Nephron progenitor cell (in vitro differentiated cells): Measurements from ENCODE around the gene DTYMK.

Source experiments
- DNase-seq: peaks from one replicate; pipeline ENCODE4 v3.0.0; 2021
- H3K27ac Mint-ChIP-seq: 2 replicates; pipeline ENCODE4 v1.8.0; 2021; ENCODE audit warnings: mild to moderate bottlenecking, moderate library complexity, mixed read lengths
- H3K27me3 Mint-ChIP-seq: 2 replicates; pipeline ENCODE4 v1.8.0; 2021; ENCODE audit warnings: mild to moderate bottlenecking, low read depth, mixed read lengths; ENCODE audit not compliant: poor library complexity
- H3K36me3 Mint-ChIP-seq: 2 replicates; pipeline ENCODE4 v1.8.0; 2021; ENCODE audit warnings: low read depth, mixed read lengths
- H3K4me1 Mint-ChIP-seq: 2 replicates; pipeline ENCODE4 v1.8.0; 2021; ENCODE audit warnings: mixed read lengths
- H3K4me3 Mint-ChIP-seq: 2 replicates; pipeline ENCODE4 v1.8.0; 2021; ENCODE audit warnings: mild to moderate bottlenecking, moderate library complexity, mixed read lengths
- H3K9me3 Mint-ChIP-seq: 2 replicates; pipeline ENCODE4 v1.8.0; 2021; ENCODE audit warnings: mild to moderate bottlenecking, moderate library complexity, mixed read lengths
- TF ChIP-seq, protein P1 (sequence below): fragments of 200-600 bp; sonication (generic); IDR thresholded peaks from 2 replicates; pipeline ENCODE4 v1.5.0; 2021; ENCODE audit warnings: antibody characterized with exemption

The DTYMK gene

GRCh38 chr2:241724975-241725870 lies 38.6 kb upstream of the DTYMK start:
- Mint-ChIP-seq H3K4me3 (no peak overlapping the region), H3K27ac (peak overlapping the region; percentile 87), H3K27me3 (no peaks in the 10 kb centered on the region), H3K4me1 (no peaks in the 10 kb centered on the region), H3K36me3 (peaks cover 75% of the 10 kb centered on the region), H3K9me3 (peaks cover 38% of the 10 kb centered on the region)
- no peak for DNase-seq
- TF ChIP-seq, protein P1, sequence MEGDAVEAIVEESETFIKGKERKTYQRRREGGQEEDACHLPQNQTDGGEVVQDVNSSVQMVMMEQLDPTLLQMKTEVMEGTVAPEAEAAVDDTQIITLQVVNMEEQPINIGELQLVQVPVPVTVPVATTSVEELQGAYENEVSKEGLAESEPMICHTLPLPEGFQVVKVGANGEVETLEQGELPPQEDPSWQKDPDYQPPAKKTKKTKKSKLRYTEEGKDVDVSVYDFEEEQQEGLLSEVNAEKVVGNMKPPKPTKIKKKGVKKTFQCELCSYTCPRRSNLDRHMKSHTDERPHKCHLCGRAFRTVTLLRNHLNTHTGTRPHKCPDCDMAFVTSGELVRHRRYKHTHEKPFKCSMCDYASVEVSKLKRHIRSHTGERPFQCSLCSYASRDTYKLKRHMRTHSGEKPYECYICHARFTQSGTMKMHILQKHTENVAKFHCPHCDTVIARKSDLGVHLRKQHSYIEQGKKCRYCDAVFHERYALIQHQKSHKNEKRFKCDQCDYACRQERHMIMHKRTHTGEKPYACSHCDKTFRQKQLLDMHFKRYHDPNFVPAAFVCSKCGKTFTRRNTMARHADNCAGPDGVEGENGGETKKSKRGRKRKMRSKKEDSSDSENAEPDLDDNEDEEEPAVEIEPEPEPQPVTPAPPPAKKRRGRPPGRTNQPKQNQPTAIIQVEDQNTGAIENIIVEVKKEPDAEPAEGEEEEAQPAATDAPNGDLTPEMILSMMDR, result no peak

- Mint-ChIP-seq H3K4me3 (no peak overlapping the region), H3K4me1 (no peaks in the 10 kb centered on the region), H3K27ac (peak overlapping the region; percentile 29), H3K36me3 (peaks cover 76% of the 10 kb centered on the region), H3K27me3 (no peaks in the 10 kb centered on the region), H3K9me3 (peaks cover 38% of the 10 kb centered on the region)
- DNase-seq, result no peak
- TF ChIP-seq, protein P1, result no peak
Measured at GRCh38 chr2:241724259-241724974, 37.8 kb upstream of the DTYMK start.

- DNase-seq, result no peak
- Mint-ChIP-seq H3K4me3 (no peak overlapping the region), H3K9me3 (peaks cover 38% of the 10 kb centered on the region), H3K27ac (no peak overlapping the region), H3K4me1 (no peaks in the 10 kb centered on the region), H3K36me3 (peaks cover 85% of the 10 kb centered on the region), H3K27me3 (no peaks in the 10 kb centered on the region)
- TF ChIP-seq, protein P1, result no peak
Measured at GRCh38 chr2:241722896-241723454, 36.4 kb upstream of the DTYMK start.

DNA sequence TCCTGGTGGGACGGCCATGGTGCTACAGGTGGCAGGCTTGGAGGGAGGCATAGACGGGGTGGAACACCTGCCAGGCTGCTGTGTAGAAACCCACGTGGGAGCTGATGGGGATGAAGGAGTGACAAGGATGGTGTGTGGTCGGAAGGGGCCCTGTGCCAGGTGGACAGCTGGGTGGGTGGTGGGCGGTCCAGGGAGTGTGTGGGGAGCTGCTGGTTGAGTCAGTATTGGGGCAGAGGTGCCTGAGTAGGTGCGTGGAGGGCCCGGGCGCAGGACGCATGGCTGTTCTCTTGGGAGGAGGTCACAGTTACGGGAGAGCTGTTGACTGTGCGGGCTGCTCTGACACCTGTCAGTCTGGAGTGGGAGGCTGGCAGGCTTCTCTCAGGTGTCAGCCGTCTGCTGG lies 35.2 kb upstream of the DTYMK start:
- TF ChIP-seq, protein P1, result no peak
- no peak for DNase-seq
- no peak overlapping the region for H3K4me3 Mint-ChIP-seq
- no peaks in the 10 kb centered on the region for H3K4me1 Mint-ChIP-seq
- no peak overlapping the region for H3K27ac Mint-ChIP-seq
- H3K36me3 Mint-ChIP-seq, result peaks cover 86% of the 10 kb centered on the region
- peaks cover 38% of the 10 kb centered on the region for H3K9me3 Mint-ChIP-seq
- no peaks in the 10 kb centered on the region for H3K27me3 Mint-ChIP-seq

- no peaks in the 10 kb centered on the region for H3K27me3 Mint-ChIP-seq
- TF ChIP-seq, protein P1, result no peak
- DNase-seq, result no peak
- H3K4me3 Mint-ChIP-seq, result no peak overlapping the region
- H3K4me1 Mint-ChIP-seq, result no peaks in the 10 kb centered on the region
- no peak overlapping the region for H3K27ac Mint-ChIP-seq
- peaks cover 91% of the 10 kb centered on the region for H3K36me3 Mint-ChIP-seq
- peaks cover 38% of the 10 kb centered on the region for H3K9me3 Mint-ChIP-seq
Measured at GRCh38 chr2:241720560-241720959, 33.9 kb upstream of the DTYMK start.
